H1 (cell line): ENCODE data around the gene HIVEP3. TPM values are rescaled to one million over a fixed set of nuclear protein-coding genes. Genes with fewer than 3 reads are reported as not detected.

Experiments
- CTCF ChIA-PET: fragments of 300-600 bp; sonication (Branson Sonifier 250); formaldehyde crosslinking; loops from one replicate; lab custom pipeline; 2021; ENCODE audit not compliant: partially characterized antibody; lab: Charles Lee
- POLR2A ChIA-PET: fragments of 300-600 bp; sonication (Branson Sonifier 250); formaldehyde crosslinking; loops from one replicate; lab custom pipeline; 2021; ENCODE audit warnings: inconsistent platforms; ENCODE audit not compliant: partially characterized antibody; lab: Charles Lee
- DNase-seq, 2 experiments: peaks; one replicate each; pipeline versions ENCODE4 v3.0.0 to v3.0.0-alpha.2; 2010 to 2022; ENCODE audit warnings: low spot score in 2 of 2, low read depth in 1 of 2, mixed read lengths in 1 of 2
- FAIRE-seq: peaks from 2 replicates; lab custom pipeline; 2011; peaks lifted over from hg19 to GRCh38; lab: Jason Lieb, UNC
- H2AFZ ChIP-seq: 2 replicates; pipeline ENCODE4 v1.8.1; 2012; ENCODE audit warnings: low read length, inconsistent platforms
- H2AK5ac ChIP-seq: 2 replicates; pipeline ENCODE4 v1.6.1; 2013; ENCODE audit warnings: low read depth, low read length
- H2BK120ac ChIP-seq: replicated peaks from 2 replicates; pipeline ENCODE3; 2013; ENCODE audit warnings: low read depth, low read length, inconsistent platforms
- H2BK12ac ChIP-seq: 2 replicates; pipeline ENCODE4 v1.6.1; 2013; ENCODE audit warnings: low read depth, low read length
- H2BK15ac ChIP-seq: 2 replicates; pipeline ENCODE4 v1.6.1; 2013; ENCODE audit warnings: low read length
- H2BK20ac ChIP-seq: 2 replicates; pipeline ENCODE4 v1.6.1; 2013; ENCODE audit warnings: low read length
- H2BK5ac ChIP-seq: 2 replicates; pipeline ENCODE4 v1.6.1; 2013; ENCODE audit warnings: low read depth, low read length
- H3K14ac ChIP-seq: 2 replicates; pipeline ENCODE4 v1.6.1; 2013; ENCODE audit warnings: inconsistent platforms; ENCODE audit not compliant: insufficient read length
- H3K18ac ChIP-seq: 2 replicates; pipeline ENCODE4 v1.6.1; 2013; ENCODE audit warnings: low read length; ENCODE audit errors: extremely low read depth
- H3K23ac ChIP-seq: 2 replicates; pipeline ENCODE4 v1.6.1; 2013; ENCODE audit warnings: inconsistent platforms; ENCODE audit not compliant: insufficient read length
- H3K23me2 ChIP-seq: 2 replicates; pipeline ENCODE4 v1.6.1; 2013; ENCODE audit warnings: low read depth, low read length
- H3K27ac ChIP-seq: 2 replicates; pipeline ENCODE4 v1.6.1; 2011; ENCODE audit warnings: low read depth, low read length, inconsistent platforms
- H3K27me3 ChIP-seq, 4 experiments: replicated peaks in 1 of 4; 1 replicate in 1 of 4; 2 replicates in 3 of 4; pipeline versions ENCODE4 v1.6.1 to v1.8.1; 2011 to 2013; ENCODE audit warnings: low read length in 3 of 4, mild to moderate bottlenecking in 3 of 4, inconsistent platforms in 2 of 4, mixed read lengths in 2 of 4, moderate library complexity in 1 of 4; ENCODE audit not compliant: control insufficient read depth in 3 of 4, insufficient read depth in 3 of 4; ENCODE audit errors: extremely low read depth in 1 of 4
- H3K36me3 ChIP-seq, 4 experiments: 2 replicates each; pipeline versions ENCODE4 v1.6.1 to v1.8.1; 2011 to 2013; ENCODE audit warnings: mild to moderate bottlenecking in 4 of 4, low read length in 3 of 4, moderate library complexity in 2 of 4, control low read depth in 1 of 4, inconsistent platforms in 1 of 4; ENCODE audit not compliant: insufficient read depth in 4 of 4, control insufficient read depth in 2 of 4
- H3K4ac ChIP-seq: replicated peaks from 2 replicates; pipeline ENCODE3; 2013; ENCODE audit warnings: low read length, low read depth, mixed read lengths, inconsistent platforms; ENCODE audit not compliant: insufficient read length
- H3K4me1 ChIP-seq, 4 experiments: replicated peaks in 1 of 4; 1 replicate in 1 of 4; 2 replicates in 3 of 4; pipeline versions ENCODE4 v1.6.1 to v1.8.1; 2011 to 2013; ENCODE audit warnings: low read length in 3 of 4, inconsistent platforms in 2 of 4, mixed read lengths in 1 of 4; ENCODE audit not compliant: insufficient read depth in 4 of 4, control insufficient read depth in 3 of 4
- H3K4me2 ChIP-seq, 2 experiments: 2 replicates each; pipeline versions ENCODE4 v1.6.1 to v1.8.1; 2011 to 2013; ENCODE audit warnings: low read depth in 2 of 2, low read length in 2 of 2, control low read depth in 1 of 2, inconsistent platforms in 1 of 2, mild to moderate bottlenecking in 1 of 2; ENCODE audit not compliant: insufficient read depth in 1 of 2
- H3K4me3 ChIP-seq, 4 experiments: fragments of 200-600, 300-600 bp in 1 of 4; sonication (generic), shearing (Covaris generic), sonication (Bioruptor Twin) in 1 of 4; 2 replicates each; pipeline versions ENCODE4 v1.5.1 to v1.8.1; 2011 to 2016; ENCODE audit warnings: low read length in 4 of 4, low read depth in 3 of 4, control low read depth in 2 of 4, inconsistent platforms in 2 of 4, mild to moderate bottlenecking in 2 of 4, mixed read lengths in 1 of 4, moderate library complexity in 1 of 4; ENCODE audit not compliant: insufficient read depth in 2 of 4; ENCODE audit errors: extremely low read depth in 1 of 4
- H3K56ac ChIP-seq: replicated peaks from 2 replicates; pipeline ENCODE3; 2013; ENCODE audit warnings: low read depth, mild to moderate bottlenecking, mixed read lengths, low read length, inconsistent platforms; ENCODE audit not compliant: insufficient read length
- H3K79me1 ChIP-seq: 2 replicates; pipeline ENCODE4 v1.6.1; 2013; ENCODE audit warnings: low read depth, low read length, control low read depth
- H3K79me2 ChIP-seq, 2 experiments: 2 replicates each; pipeline versions ENCODE4 v1.6.1 to v1.8.1; 2012 to 2013; ENCODE audit warnings: low read length in 2 of 2, mild to moderate bottlenecking in 2 of 2, inconsistent platforms in 1 of 2; ENCODE audit not compliant: insufficient read depth in 2 of 2, control insufficient read depth in 1 of 2
- H3K9ac ChIP-seq, 4 experiments: replicated peaks in 1 of 4; 1 replicate in 1 of 4; 2 replicates in 3 of 4; pipeline versions ENCODE4 v1.6.1 to v1.8.1; 2011 to 2013; ENCODE audit warnings: low read depth in 3 of 4, low read length in 3 of 4, control low read depth in 2 of 4, mild to moderate bottlenecking in 2 of 4, moderate library complexity in 2 of 4, inconsistent platforms in 1 of 4; ENCODE audit errors: extremely low read depth in 1 of 4
- H3K9me3 ChIP-seq, 2 experiments: 2 replicates each; pipeline versions ENCODE4 v1.6.1 to v1.8.1; 2012 to 2013; ENCODE audit warnings: mild to moderate bottlenecking in 2 of 2, moderate library complexity in 2 of 2, control low read depth in 1 of 2, inconsistent platforms in 1 of 2, low read depth in 1 of 2, low read length in 1 of 2, mixed read lengths in 1 of 2; ENCODE audit not compliant: insufficient read depth in 2 of 2
- H4K20me1 ChIP-seq, 2 experiments: replicated peaks in 1 of 2; 2 replicates each; pipeline versions ENCODE3 to v1.8.1; 2011 to 2013; ENCODE audit warnings: inconsistent platforms in 2 of 2, low read length in 2 of 2, mild to moderate bottlenecking in 1 of 2; ENCODE audit not compliant: insufficient read depth in 2 of 2, control insufficient read depth in 1 of 2
- H4K5ac ChIP-seq: 2 replicates; pipeline ENCODE4 v1.6.1; 2013; ENCODE audit warnings: low read length, low read depth, mixed read lengths, inconsistent platforms; ENCODE audit not compliant: insufficient read length
- H4K8ac ChIP-seq: 2 replicates; pipeline ENCODE4 v1.8.0; 2013; ENCODE audit warnings: mild to moderate bottlenecking, moderate library complexity, low read length, inconsistent platforms; ENCODE audit not compliant: insufficient read depth; ENCODE audit errors: extremely low read depth
- H4K91ac ChIP-seq: replicated peaks from 2 replicates; pipeline ENCODE3; 2013; ENCODE audit warnings: low read length, mixed read lengths, inconsistent platforms; ENCODE audit not compliant: insufficient read length
- ASH2L ChIP-seq: fragments of 200-600, 300-600 bp; sonication (generic); IDR thresholded peaks from one replicate; pipeline ENCODE4 v1.7.1; 2017; ENCODE audit warnings: low read length
- BCL11A ChIP-seq, 2 experiments: IDR thresholded peaks; one replicate each; pipeline ENCODE4 v1.6.1; 2011; ENCODE audit warnings: low read depth in 2 of 2, low read length in 2 of 2, mild to moderate bottlenecking in 2 of 2
- GTF2F1 ChIP-seq: IDR thresholded peaks from 2 replicates; pipeline ENCODE4 v1.6.1; 2012; ENCODE audit warnings: low read depth, low read length, improper control_type of control experiment, borderline replicate concordance
- KDM4A ChIP-seq: IDR thresholded peaks from one replicate; pipeline ENCODE4 v1.7.1; 2012; ENCODE audit warnings: low read depth, mild to moderate bottlenecking, moderate library complexity, low read length, inconsistent platforms; ENCODE audit not compliant: severe bottlenecking
- KDM5A ChIP-seq: fragments of 200-600 bp; IDR thresholded peaks from 2 replicates; pipeline ENCODE4 v1.7.1; 2012; ENCODE audit warnings: mild to moderate bottlenecking, low read length, inconsistent platforms, mixed read lengths
- NANOG ChIP-seq: IDR thresholded peaks from 2 replicates; pipeline ENCODE4 v1.6.1; 2011; ENCODE audit warnings: low read length, low read depth, mild to moderate bottlenecking, inconsistent platforms; ENCODE audit not compliant: insufficient read depth, poor library complexity, severe bottlenecking
- SIX5 ChIP-seq: IDR thresholded peaks from 2 replicates; pipeline ENCODE4 v1.6.1; 2011; ENCODE audit warnings: mild to moderate bottlenecking, low read depth, low read length
- SP1 ChIP-seq: IDR thresholded peaks from 2 replicates; pipeline ENCODE4 v1.6.1; 2011; ENCODE audit warnings: low read depth, low read length
- ZNF274 ChIP-seq: IDR thresholded peaks from 2 replicates; pipeline ENCODE4 v1.7.0; 2012; ENCODE audit warnings: low read length, borderline replicate concordance; ENCODE audit errors: extremely low read depth
- WGBS, 2 experiments: shearing (Covaris generic) in 1 of 2; methylation state at CpG; one replicate each; pipeline versions ENCODE4 v1.1.6 to v1.1.7; 2013 to 2015; ENCODE audit warnings: low lambda C conversion rate in 2 of 2, mixed read lengths in 2 of 2, inconsistent platforms in 1 of 2, low coverage in 1 of 2, missing lambda C conversion rate in 1 of 2; ENCODE audit not compliant: insufficient replicate concordance in 2 of 2, insufficient coverage in 1 of 2, insufficient read length in 1 of 2; ENCODE audit errors: extremely low coverage in 1 of 2, missing lambda C conversion rate in 1 of 2; 5-methylcytosine and 5-hydroxymethylcytosine counted together
- polyA plus RNA-seq, 7 experiments: library from polyadenylated mRNA; depleted of rRNA in 3 of 7; stranded (reverse) in 5 of 7; unstranded in 2 of 7; fragments of >200 nt in 5 of 7; fragments of 200-250 nt in 2 of 7; gene quantifications; 1 replicate in 5 of 7; 2 replicates in 1 of 7; 4 replicates in 1 of 7; pipeline versions ENCODE4 v1.2.1 to v1.2.3, GENCODE V29; 2011 to 2013; ENCODE audit warnings: missing spikeins in 2 of 7, mixed read lengths in 2 of 7
- total RNA-seq: library from RNA; stranded (reverse); fragmentation: NEBNext Ultra II Directional; extraction: Animal tissue kit (Norgen Biotek cat#: 25700); gene quantifications from 2 replicates; pipeline ENCODE4 v1.2.1, GENCODE V29; 2021
- TF ChIP-seq, protein P1 (sequence below): IDR thresholded peaks from 2 replicates; pipeline ENCODE4 v1.6.1; 2012; ENCODE audit warnings: low read length, inconsistent platforms
- TF ChIP-seq, protein P2 (sequence below): IDR thresholded peaks from 2 replicates; pipeline ENCODE4 v1.6.1; 2011; ENCODE audit warnings: low read length, improper control_type of control experiment

Gene HIVEP3
- total and polyA plus RNA-seq, 2 of the 8 experiments (the other 6 are each of a cell fraction or from before 2014, with no cell fraction given) = 0.24 to 0.69 TPM

DNA sequence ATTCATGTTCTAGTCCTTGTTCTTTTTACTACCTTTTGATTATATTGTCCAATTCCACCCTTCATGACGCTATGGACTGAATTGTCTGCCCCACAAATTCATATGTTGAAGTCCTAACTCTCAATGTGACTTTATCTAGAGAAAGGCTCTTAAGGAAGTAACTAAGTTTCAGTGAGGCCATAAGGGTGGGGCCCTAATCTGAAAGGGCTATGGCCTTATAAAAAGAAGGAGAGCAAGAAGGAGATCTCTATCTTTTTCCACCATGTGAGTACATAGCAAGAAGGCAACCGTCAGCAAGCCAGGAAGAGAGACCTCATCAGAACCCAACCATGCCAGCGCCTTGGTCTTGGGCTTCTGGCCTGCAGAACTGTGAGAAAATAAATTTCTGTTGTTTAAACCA lies 95.9 kb downstream of the HIVEP3 start:
- H4K20me1 ChIP-seq = no peaks in the 10 kb centered on the region
- H3K4me2 ChIP-seq = peak overlapping the region in 1 of 2 experiments; percentile 11; a peak in 1 of 4 replicates
- H2BK15ac ChIP-seq = no peak overlapping the region
- FAIRE-seq (no peak), DNase-seq (no peak)
- H2BK5ac ChIP-seq = peak overlapping the region; percentile 55; the same call in 1 of the 2 replicates
- no peaks in the 10 kb centered on the region for H3K79me2 ChIP-seq
- H3K9ac ChIP-seq = no peak overlapping the region
- H3K36me3 ChIP-seq = no peaks in the 10 kb centered on the region
- no peak overlapping the region for H3K23ac ChIP-seq
- no peak overlapping the region for H3K4me3 ChIP-seq
- H3K23me2 ChIP-seq = no peaks in the 10 kb centered on the region
- no peaks in the 10 kb centered on the region for H3K79me1 ChIP-seq
- H2AFZ ChIP-seq = no peak overlapping the region
- no peak overlapping the region for H3K4ac ChIP-seq
- 98% methylated on average over 3 of the region's 3 CpGs; no CpG with 5 or more reads in 1 of the 2 experiments for WGBS, 2 experiments
- H3K18ac ChIP-seq = peak overlapping the region; percentile 86
- H3K14ac ChIP-seq = no peak overlapping the region
- H4K5ac ChIP-seq = no peak overlapping the region
- 0 out of 2 replicates have a peak overlapping the region, but pooled peaks have one; percentile 35 for H2BK12ac ChIP-seq
- H3K27me3 ChIP-seq = no peaks in the 10 kb centered on the region
- POLR2A ChIA-PET = no interaction called here
- no peak overlapping the region for H4K91ac ChIP-seq
- H2BK120ac ChIP-seq = peak overlapping the region; percentile 27
- peaks cover 3 to 12% (median 5%) of the 10 kb centered on the region in 4 experiments; a peak in 4 of 7 replicates for H3K4me1 ChIP-seq
- H2AK5ac ChIP-seq = no peak overlapping the region
- H2BK20ac ChIP-seq = peak overlapping the region; percentile 75
- no peak overlapping the region for H3K56ac ChIP-seq
- no peak overlapping the region for H3K27ac ChIP-seq
- H4K8ac ChIP-seq = no peak overlapping the region
- no peaks in the 10 kb centered on the region for H3K9me3 ChIP-seq
- CTCF ChIA-PET = interaction anchor here (0.9 to 3.9 kb wide), 2 partner anchors 10 to 62 kb away, joined by 3 to 15 read pairs; no protein-coding TSS in a partner anchor
- TF ChIP-seq GTF2F1 (no peak), KDM4A (no peak), SIX5 (no peak), ZNF274 (no peak), SP1 (no peak), KDM5A (no peak), BCL11A (IDR thresholded peaks at IDR 0.05; ENCODE audit: low read depth in 2 of 2, low read length in 2 of 2) (no peak), NANOG (no peak), ASH2L (no peak)
- TF ChIP-seq, protein P1, sequence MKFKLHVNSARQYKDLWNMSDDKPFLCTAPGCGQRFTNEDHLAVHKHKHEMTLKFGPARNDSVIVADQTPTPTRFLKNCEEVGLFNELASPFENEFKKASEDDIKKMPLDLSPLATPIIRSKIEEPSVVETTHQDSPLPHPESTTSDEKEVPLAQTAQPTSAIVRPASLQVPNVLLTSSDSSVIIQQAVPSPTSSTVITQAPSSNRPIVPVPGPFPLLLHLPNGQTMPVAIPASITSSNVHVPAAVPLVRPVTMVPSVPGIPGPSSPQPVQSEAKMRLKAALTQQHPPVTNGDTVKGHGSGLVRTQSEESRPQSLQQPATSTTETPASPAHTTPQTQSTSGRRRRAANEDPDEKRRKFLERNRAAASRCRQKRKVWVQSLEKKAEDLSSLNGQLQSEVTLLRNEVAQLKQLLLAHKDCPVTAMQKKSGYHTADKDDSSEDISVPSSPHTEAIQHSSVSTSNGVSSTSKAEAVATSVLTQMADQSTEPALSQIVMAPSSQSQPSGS = no peak
- TF ChIP-seq, protein P2, sequence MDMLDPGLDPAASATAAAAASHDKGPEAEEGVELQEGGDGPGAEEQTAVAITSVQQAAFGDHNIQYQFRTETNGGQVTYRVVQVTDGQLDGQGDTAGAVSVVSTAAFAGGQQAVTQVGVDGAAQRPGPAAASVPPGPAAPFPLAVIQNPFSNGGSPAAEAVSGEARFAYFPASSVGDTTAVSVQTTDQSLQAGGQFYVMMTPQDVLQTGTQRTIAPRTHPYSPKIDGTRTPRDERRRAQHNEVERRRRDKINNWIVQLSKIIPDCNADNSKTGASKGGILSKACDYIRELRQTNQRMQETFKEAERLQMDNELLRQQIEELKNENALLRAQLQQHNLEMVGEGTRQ = no peak
